ENCODE results near the gene CD320.
"Not testable (repeated sequence)": the region's sequence is repeated elsewhere in the genome, so short reads cannot be mapped to it uniquely, and the experiment has no call there.

Gene CD320

DNA sequence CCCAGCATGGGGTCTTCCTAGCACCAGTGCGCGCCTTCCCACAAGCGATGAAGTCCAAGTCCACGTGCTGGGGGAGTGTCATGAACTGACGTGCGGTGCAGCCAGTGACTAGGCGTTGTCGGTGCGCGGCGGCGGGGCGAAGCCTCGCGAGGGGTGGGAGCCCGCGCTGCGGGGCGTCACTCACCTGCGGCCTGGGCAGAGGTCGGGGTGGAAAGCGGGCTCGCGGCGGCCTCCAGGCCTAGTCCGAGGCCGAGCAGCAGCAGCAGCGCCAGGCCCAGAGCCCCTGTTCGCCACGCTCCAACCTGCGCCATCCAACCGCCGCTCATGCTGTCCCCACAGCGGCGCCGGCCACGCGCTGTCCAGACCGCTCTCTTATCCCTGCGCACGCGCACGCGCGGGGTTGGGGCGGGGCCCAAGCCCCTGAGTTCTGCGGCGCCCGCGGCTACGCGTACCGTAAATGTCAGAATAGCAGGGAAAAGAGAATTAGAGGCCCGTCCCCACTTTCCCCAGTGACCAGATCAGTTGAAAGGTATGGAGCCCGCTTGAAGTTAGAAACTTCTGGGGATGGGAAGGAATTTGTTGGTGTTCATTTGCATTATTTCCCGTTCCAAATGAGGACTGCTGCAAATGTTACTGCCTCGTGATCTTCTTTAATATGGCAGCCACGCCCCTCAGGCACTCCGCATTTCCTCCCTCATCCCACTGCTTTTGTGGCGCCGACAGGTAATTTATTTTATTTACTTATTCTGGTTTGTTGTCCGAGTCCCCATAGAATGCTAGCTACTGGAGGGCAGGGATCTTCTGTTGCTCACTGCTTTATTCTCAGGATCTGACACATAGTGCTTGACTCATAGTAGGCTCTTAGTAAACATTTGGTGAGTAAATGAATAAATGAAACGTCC lies at the start of gene CD320:
Gene CD320 (minus strand): TSS at position 394 of the 902 bp plus-strand sequence. CDS start 68 bp downstream, at position 326.
- DNase-seq, result peak; percentile 95

- no peak for DNase-seq
These were observed 48.9 kb upstream of the CD320 start for GRCh38 chr19:8357007-8357521.

DNA sequence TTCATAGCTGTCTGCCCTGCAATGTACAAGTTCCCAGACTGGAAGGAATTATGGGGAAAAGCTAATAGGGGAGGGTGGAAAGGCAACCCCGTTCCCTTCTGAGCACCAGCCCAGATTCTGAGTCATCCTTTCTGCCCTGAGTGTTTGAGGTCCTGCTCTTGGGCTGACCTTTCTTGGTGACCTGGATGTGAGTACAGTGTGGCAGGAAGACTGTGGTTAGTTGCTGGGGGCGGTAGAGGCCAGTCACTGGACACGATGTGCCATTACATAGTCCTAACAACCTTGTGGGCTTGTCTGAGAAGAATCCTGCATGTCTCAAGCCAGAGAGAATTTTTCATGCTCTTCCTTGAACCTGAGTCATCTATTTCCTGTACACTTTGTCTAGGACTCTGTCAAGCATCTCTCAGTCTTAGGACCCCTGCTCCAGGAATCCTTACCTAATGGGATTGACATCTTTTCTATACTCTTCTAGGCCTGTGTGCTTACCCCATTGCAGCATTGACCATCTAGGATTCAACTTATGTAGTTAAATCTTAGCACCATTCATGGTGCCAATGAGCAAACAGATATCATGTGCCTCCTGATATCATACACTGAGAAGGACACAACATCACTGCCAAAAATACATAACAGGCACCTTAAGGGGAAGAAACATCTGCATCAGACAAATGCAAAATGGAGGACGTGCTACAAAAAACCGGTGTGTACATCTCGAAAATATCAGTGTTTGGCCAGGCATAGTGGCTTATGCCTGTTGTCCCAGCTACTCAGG lies 47.7 kb upstream of the CD320 start:
- no peak for DNase-seq

DNA sequence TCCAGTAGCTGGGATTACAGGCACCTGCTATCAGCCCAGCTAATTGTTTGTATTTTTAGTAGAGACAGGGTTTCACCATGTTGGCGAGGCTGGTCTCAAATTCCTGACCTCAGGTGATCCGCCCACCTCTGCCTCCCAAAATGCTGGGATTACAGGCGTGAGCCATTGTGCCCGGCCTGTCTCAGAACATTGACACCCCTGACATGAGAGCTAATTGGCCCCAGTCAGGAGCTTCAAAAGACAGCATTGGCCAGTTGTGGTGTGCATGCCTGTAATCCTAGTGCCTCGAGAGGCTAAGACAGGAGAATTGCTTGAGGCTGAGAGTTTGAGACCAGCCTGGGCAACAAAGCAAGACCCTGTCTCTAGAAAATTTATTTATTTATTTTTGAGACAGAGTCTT lies 44.7 kb upstream of the CD320 start:
- not testable (repeated sequence) for DNase-seq

DNA sequence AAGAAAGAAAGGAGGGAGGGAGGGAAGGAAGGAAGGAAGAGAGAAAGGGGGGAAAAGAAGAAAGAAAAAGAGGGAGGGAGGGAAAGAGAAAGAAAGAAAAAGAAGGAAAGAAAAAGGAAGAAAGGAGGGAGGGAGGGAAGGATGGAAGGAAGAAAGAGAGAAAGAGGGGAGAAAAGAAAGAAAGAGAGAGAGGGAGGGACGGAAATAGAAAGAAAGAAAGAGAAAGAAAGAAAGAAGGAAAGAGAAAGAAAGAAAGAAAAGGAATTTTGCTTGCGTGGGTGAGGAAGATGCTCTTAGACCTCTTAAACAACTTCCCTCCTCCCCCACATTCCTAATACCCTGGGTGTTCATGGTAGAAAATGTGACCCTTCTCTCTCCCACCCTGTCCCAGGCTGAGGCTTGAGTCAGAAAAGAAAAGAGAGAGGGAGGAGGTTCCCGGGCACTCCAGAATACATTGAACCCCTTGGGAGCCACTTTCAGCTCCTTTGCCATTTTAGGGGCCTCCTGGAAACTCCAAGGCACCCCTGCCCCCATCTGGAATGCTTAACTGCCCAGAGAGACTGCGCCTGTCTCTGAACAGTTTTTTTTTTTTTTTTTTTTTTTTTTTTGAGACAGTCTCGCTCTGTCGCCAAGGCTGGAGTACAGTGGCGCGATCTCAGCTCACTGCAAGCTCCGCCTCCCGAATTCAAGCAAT lies 44.1 kb upstream of the CD320 start:
- DNase-seq, result no peak

GRCh38 chr19:8349629-8350372 lies 41.6 kb upstream of the CD320 start:
- DNase-seq, result not testable (repeated sequence)

DNA sequence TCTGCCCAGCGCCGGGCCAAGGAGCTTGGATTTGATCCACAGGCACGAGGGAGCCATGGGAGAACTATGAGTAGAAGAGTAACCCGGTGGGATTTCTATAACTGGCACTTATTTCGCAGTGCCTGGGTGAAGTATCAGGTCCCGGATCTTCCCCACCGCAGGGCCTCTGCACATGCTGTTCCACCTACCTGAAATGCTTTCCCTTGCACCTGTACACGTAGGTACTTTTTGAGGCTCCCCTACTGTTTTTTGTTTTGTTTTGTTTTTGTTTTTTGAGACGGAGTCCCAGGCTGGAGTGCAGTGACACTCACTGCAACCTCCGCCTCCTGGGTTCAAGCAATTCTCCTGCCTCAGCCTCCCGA lies 35.3 kb upstream of the CD320 start:
- DNase-seq, result no peak

- DNase-seq, result peak; percentile 97
These were observed 34.7 kb upstream of the CD320 start, which contains the start of gene KANK3 for GRCh38 chr19:8342684-8343482. Gene KANK3, minus strand, starts transcription at chr19:8343262. Its CDS starts 5,434 bp downstream, at chr19:8337828.

DNA sequence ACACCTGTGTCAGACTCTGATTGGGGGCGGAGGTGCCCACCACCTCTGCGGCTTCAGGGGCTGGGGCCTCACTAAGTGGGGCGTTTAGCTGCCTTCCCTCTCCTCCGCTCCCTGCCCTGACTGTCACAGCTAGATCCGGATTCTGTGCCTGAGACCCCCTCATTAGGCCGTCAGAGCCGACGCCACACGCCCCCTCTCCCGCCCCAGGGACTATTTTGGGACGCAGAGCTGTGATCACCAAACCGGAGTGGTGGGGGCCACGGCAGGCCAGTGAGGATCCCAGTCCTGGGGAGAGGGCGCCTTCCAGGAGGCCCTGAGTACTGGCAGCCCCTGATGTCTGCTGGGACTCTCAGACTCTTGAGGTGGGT lies 34.1 kb upstream of the CD320 start:
- DNase-seq, result no peak

DNA sequence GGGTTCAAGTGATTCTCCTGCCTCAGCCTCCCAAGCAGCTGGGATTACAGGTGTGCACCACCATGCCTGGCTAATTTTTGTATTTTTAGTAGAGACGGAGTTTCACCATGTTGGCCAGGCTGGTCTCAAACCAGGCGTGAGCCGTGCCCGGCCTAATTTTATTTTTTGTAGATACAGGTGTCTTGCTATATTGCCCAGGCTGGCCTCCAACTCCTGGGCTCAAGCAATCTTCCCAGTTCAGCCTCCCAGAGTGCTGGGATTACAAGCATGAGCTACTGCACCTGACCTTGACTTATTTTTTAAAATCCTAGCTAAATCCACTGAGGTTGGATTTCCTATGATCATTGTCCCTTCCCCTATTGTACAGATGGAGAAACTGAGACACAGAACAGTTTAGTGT lies 33.3 kb upstream of the CD320 start:
- not testable (repeated sequence) for DNase-seq

GRCh38 chr19:8340341-8341096 lies 32.4 kb upstream of the CD320 start:
- peak; percentile 35 for DNase-seq

- DNase-seq, result no peak
These were observed 30.7 kb upstream of the CD320 start for GRCh38 chr19:8338835-8339234.

DNA sequence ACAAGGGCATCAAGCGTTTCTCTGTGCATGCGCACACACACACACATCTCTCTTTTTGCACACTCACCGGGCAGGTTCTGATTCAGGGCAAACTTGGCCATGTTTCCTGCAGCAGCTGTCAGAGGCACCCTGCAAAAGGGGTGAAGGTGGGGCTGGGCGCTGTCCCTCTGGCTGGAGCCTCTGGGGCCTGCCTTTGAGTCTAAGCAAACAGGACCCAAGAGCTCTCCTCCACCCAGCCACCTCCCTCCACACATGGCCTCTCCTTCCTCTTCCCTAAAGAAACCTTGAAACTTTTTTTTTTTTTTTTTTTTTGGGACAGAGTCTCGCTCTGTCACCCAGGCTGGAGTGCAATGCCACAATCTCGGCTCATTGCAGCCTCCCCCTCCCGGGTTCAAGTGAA lies 29.6 kb upstream of the CD320 start:
- no peak for DNase-seq

DNA sequence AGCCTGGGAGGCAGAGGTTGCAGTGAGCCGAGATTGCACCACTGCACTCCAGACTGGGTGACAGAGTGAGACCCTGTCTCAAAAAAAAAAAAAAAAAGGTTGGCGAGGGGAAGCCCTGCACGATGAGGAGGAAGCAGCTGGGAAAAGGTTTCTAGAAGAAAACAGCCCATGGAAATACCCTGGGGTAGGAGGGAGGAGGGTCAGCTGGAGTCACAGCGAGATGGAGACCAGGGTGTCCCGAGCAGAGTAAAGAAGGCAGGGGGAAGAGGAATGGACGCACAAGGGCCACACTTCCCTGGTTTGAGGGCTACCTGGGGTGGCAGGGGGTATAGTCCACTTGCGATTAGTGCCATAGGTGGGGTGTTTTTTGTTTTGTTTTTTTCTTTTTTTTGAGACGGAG lies 28.5 kb upstream of the CD320 start:
- no peak for DNase-seq

- DNase-seq, result no peak
These were observed 28.0 kb upstream of the CD320 start for GRCh38 chr19:8336072-8336569.

- no peak for DNase-seq
These were observed 27.3 kb upstream of the CD320 start for GRCh38 chr19:8335343-8336071.

GRCh38 chr19:8334458-8335342 lies 26.5 kb upstream of the CD320 start:
- peak; percentile 75 for DNase-seq

DNA sequence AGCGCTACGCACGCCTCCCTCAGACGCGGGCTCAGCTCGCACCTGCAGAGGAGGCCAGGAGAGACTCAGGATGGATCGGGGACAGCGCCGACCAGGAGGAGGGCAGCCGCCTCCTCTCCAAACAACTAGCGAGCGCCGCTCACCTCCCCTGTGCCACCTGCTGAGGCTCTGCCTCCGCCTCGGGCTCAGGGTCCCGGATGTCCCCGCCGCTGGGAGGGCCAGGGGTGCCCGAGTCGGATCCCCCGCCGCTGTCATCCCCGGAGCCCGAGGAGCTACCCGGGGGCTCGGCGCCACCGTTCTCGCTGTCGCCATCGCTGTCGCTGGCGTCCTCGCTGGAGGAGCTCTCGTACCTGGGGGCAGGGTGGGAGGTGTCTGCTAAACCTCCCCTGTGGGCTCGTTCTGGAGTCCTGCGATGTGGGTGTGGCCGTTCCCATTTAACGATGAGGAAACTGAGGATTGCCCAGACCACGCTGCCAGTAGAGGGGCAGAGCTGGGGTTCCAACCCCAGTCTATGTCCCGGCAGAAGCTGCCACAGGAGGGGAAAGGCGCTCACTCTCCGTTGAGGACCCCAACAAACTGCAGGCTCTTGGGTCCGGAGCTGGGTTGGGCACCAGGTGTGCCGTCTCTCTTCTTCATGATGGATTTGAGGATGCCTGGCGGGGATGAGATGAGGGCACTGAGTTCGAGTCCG lies 25.8 kb upstream of the CD320 start:
- DNase-seq, result no peak

Measured in hematopoietic multipotent progenitor cell treated with erythropoietin and hydrocortisone succinate and interleukin-3 and kit ligand, for 4 days (in vitro differentiated cells).